Muscle of back (tissue), 13 donors: ENCODE measurements around the gene PPP6R1. TPM values are rescaled to one million over a fixed set of nuclear protein-coding genes. Genes with fewer than 3 reads are reported as not detected.

Source experiments
- DNase-seq, 3 donors: peaks; one replicate each; pipeline versions ENCODE4 v3.0.0 to v3.0.0-alpha.2; 2013
- long read RNA-seq, 9 donors: transcript quantifications; one replicate each; lab custom pipeline, GENCODE V29; 2026
- polyA plus RNA-seq, 10 donors: library from polyadenylated mRNA; unstranded; fragments of 120-200 nt; gene quantifications; one replicate each; pipeline ENCODE4 v1.2.1, GENCODE V29; 2013; ENCODE audit not compliant: insufficient read length in 10 of 10

The PPP6R1 gene
- polyA plus RNA-seq: 10 to 100 TPM; 21.5 to 31.9 (median 27.8) TPM
- long read RNA-seq, donor 1: 0 reads
- long read RNA-seq, donor 2, partial matches to known transcripts: 0 of 1 reads
- long read RNA-seq, donor 2, other reads (novel, unspliced or antisense): 0 of 1 reads
- long read RNA-seq, donor 3: 0 reads
- long read RNA-seq, donor 4, partial matches to known transcripts: 0 of 1 reads
- long read RNA-seq, donor 4, other reads (novel, unspliced or antisense): 0 of 1 reads
- long read RNA-seq, donor 5: 0 reads
- long read RNA-seq, donor 6, partial matches to known transcripts: 0 of 1 reads
- long read RNA-seq, donor 6, other reads (novel, unspliced or antisense): 0 of 1 reads
- long read RNA-seq, donor 7, partial matches to known transcripts: 0 of 3 reads
- long read RNA-seq, donor 7, other reads (novel, unspliced or antisense): 0 of 3 reads
- long read RNA-seq, donor 8, partial matches to known transcripts: 0 of 2 reads
- long read RNA-seq, donor 8, other reads (novel, unspliced or antisense): 0 of 2 reads
- long read RNA-seq, donor 9: 0 reads

DNA sequence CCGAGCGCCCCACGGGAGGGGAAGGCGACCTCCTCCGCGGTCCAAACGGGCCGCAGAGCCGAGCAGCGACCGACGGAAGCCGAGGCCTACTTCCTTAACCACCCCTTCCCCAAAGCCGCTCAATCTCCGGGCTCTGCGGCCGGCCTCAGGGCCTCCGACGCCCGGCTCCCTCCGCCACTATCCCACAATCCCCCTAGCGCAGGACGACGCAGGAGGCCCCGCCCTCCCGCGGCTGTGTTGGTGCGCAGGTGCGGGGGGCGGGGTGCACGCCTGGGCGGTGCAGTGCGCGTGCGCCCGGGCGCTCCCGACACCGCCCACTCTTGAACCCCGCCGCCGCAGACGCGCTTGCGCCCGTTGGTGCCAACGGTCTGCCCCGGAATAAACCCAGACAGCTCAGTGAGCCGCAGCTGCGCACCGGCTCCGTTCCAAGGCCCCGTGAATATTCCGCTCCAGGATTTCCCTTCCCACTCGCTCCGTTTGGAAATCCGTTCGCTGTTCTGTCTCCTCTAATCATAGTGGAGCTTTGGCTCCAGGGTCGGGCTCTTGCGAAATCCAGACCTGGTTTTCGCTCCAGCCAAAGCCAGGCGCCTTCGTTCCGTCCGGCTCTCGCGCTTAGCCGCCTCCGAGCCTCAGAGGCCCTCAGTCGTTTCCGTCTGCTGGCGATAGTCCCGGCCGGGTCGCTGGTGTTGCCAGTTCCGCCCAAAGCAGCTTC lies at the start of gene PPP6R1:
Gene PPP6R1, minus strand, starts transcription at position 190 of the 712 bp plus-strand sequence. CDS start 11,914 bp downstream, outside the sequence.
- peak; percentile 100 for DNase-seq

DNA sequence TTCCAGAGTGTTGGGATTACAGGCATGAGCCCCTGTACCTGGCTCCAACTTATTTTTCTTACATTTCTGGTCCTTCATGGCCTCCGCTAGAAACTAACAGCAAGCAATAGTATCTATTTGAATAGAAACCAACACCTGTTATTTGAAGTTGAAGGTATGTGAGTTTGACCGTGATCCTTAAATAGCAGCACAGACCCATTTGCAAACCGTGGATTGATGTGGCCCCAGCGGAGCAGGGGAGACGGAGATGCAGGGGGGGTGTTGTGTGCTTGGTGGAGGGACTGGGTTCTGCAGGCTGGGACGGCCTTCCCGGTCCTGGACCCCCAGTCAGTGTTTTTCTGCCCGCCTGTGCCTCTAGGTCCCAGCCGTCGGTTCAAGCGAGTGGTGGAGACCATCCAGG lies 49.5 kb upstream of the PPP6R1 start:
- DNase-seq: no peak

DNA sequence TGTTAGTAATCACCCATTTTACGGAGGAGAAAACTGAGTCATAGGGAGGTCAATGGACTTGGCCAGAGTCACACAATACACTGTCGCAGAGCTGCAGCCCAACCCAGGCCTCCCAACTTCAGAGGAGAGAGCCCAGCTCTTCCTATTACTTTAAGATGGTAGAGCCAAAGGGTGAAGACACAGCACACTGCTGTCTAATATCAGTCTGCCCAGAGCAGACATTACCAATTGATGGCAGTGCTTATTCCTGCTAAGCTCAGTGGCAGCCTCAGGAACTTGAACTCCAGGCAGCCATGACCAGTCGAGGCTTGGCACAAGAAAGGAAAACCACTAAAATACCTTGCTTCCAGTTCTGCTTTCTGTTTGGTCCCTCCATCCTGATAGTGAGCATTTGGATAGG lies 47.9 kb upstream of the PPP6R1 start:
- DNase-seq: no peak

GRCh38 chr19:55305983-55306562 lies 47.3 kb upstream of the PPP6R1 start:
- DNase-seq: no peak

DNA sequence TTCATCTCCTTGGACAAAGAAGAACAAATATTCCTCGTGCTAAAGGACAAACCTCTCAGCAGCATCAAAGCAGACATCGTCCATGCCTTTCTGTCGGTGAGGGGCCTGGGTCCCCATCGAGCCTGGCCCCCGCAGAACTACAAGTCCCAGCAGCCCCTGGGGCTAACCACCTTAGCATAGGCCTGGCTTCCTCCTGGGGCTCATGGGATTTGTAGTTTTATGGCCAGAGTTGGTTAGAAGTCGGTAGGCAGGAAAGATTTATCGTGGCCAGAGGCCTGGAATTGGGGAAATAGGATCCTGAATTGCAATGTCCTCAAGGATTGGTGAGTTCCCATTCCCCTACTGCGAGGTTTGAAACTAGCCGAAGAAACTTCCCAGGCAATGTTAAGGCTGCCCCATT lies 46.7 kb upstream of the PPP6R1 start:
- peak in 2 of 3 donors; percentile 23 to 62 for DNase-seq

DNA sequence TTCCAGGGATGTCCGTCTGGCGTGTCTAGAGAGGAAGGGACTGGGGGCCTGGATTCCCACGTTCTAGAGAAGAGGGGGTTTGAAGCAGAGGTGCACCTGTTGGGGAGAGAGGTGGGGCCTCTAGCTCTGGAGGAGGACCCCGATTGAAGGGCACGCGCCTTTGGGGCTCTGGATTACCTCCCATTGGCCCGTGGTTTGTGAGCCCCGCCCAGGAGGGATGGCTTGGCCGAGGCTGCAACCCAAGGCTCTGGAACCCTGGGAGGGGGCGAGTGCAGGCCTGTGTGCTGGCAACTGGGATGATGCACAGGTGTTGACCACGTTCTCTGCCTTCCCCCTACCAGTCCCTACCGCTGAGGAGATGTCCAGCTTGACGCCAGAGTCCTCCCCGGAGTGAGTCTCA lies 46.2 kb upstream of the PPP6R1 start:
- no peak for DNase-seq

GRCh38 chr19:55304279-55304978 lies 45.6 kb upstream of the PPP6R1 start:
- DNase-seq: no peak

GRCh38 chr19:55303477-55303876 lies 44.7 kb upstream of the PPP6R1 start:
- no peak for DNase-seq

DNA sequence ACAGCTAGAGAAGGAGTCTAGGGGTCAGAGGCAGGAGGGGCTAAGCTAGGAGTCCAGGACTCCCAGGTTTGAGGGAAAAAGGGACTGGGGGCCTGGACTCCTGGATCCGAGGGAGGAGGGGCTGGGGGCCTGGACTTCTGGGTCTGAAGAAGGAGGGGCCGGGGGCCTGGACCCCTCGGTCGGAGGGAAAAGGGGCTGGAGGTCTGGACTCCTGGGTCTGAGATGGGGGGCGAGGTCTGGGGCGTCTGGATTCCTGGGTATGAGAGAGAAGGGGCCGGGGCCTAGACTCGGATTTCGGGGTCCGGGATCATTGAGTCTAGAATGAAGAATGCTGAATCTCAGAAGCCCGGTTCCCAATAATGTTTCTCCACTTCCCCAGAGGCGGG lies 43.5 kb upstream of the PPP6R1 start:
- no peak for DNase-seq

GRCh38 chr19:55301459-55302317 lies 42.9 kb upstream of the PPP6R1 start:
- peak; percentile 70 to 93 (median 90) for DNase-seq

GRCh38 chr19:55300886-55301458 lies 42.2 kb upstream of the PPP6R1 start:
- no peak for DNase-seq

GRCh38 chr19:55299991-55300390 lies 41.2 kb upstream of the PPP6R1 start:
- no peak for DNase-seq

DNA sequence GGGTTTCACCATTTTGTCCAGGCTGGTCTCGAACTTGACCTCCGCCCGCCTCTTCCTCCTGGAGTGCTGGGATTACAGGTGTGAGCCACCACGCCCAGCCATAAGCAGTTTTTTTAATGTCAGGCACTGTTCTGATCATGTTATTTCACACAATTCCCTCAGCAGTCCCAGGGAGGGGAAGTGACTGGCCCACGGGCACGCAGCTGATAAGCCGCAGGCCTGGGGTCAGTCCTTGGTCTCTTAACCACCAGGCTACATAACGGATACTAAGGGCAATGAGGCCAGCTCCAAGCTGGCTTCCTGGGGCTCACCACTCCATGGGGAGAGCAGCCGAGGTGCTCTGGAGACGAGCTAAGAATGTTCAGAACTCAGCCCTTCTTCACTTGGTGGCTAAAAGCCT lies 38.5 kb upstream of the PPP6R1 start:
- no peak for DNase-seq

- no peak for DNase-seq
These were observed 30.4 kb upstream of the PPP6R1 start for GRCh38 chr19:55289117-55289796.

- DNase-seq: no peak
These were observed 28.7 kb upstream of the PPP6R1 start for GRCh38 chr19:55287361-55288079.

DNA sequence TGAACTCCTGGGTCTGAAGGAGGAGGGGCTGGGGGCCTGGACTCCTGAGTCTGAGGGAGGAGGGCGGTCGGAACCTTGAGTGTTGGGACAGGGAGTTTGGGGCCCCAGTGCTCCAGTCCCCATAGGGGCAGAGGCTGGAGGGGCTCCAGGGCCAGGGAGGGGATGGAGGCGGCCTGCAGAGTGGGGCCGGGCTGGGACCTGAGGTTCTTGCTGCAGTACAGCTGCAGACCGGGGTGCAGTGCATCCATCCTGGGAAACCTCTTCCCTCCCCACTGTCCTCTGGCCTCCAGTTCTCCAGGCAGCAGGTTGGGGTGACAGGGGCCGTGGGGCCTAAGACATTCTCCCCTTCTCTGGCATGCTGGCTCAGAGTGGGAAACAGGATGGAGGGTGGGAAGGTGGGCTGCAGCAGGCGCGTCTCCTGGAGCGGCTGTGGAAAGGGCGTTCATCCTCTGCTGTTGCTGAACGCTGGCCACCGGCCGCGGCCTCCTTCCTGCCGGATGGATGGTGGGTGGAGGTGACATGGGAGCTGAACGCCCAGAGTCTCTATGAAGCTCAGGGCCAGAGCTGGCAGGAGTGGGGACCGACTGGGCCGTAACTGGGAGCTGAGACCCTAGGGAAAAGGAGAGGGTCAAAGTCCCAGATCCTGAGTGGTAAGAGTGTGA lies 26.5 kb upstream of the PPP6R1 start:
- DNase-seq: peak in 1 of 3 donors; percentile 61

- no peak for DNase-seq
These were observed 25.7 kb upstream of the PPP6R1 start for GRCh38 chr19:55284405-55285058.
